Measurements from ENCODE around the gene KCNC1.

KCNC1 gene

DNA sequence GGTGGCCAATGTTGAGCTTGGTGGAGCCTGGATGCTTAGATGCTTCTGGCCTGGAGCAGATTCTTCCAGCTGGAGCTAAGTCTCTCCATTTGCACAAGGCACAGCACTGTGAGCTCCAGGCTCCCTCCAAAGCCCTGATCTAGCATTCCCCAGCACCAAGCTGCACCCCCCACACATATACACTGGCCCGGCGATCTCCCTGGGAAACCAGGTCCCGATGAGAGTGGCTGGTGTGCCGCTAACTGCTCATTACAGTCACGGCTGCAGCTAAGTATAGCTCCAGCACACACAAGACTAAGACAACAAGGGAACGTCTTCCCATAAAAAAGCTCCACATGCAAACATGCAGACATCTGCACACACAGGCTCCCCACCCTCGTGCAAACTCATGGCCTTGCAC is 17.6 kb downstream of the KCNC1 start:
- no peak for DNase-seq (ENCODE audit: low read depth in 2 of 2)

DNA sequence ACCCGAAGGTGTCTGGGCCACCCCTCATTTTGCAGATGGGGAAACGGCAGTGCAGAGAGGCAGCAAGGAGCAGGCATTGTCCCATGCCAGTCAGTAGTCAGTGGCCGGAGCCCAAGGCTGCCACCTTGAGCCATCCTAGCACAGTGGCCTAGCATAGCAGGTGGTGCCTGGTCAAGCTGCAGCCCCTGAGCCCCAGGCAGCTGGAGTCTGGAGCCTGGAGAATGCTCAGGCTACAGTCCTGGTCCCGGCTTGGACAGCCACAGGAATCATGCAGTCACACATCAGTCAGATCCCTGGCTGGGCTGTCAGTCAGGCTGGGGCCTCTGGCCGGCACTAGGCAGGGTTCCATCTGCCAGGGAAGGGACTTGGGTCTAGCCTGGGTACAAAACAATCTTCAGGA is 18.6 kb downstream of the KCNC1 start:
- DNase-seq (ENCODE audit: low read depth in 2 of 2), result no peak

DNA sequence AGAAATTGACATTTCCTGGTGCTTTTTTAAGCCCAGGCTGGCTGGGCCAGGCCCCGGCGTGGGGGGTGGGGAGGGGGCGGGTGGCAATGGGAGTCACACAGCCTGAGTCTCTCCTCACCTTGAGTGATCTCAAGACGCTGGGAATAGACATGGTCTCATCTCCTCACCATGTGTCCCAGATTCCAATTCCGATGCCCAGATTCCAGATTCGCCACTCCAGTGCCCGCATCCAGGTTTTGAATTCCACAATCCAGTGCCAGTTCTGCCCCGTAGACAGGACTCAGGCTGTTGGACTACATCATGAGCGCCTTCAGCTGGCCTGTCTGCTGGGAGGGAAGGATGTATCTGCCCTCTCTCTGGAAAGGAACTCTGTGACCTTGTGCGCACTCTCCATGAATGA is 19.1 kb downstream of the KCNC1 start:
- no peak for DNase-seq (ENCODE audit: low read depth in 2 of 2)

GRCh38 chr11:17755891-17756290 is 21.3 kb downstream of the KCNC1 start:
- DNase-seq (ENCODE audit: low read depth in 2 of 2), result no peak

- DNase-seq (ENCODE audit: low read depth in 2 of 2), result peak in 1 of 2 experiments; percentile 11
These were observed 25.8 kb downstream of the KCNC1 start for GRCh38 chr11:17760102-17761029.

DNA sequence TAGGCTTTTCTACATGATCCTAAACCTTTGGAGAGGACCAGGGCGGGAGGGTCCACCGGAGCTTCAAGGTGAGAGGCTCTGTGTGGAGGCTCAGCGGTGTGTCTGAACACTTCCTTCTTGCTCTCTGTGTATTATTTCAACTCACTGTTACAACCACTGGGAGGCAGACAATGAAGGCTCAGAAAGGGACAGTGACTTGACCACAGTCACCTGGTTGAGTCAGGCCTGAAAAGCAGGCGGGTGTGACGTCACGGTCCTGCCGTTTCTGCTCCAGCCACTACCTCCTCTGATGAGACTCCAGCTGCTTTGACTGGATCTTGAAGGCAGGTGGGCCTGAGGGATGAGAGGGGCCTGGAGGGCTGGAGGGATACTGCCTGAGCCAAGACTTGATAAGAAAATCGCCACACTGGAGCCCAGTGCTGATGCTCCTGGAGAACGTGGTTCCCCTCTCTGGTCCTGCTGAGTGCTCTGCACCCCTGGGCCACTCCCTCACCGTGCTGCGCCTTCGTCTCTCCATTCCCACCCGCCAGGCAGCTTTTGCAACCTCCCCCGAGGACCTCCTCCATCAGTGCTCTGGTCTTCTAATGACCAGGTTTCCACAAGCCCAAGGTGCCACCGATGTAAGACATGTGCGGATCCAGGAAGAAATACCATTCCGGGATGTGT is 27.9 kb downstream of the KCNC1 start:
- no peak for DNase-seq (ENCODE audit: low read depth in 2 of 2)

- no peak for DNase-seq (ENCODE audit: low read depth in 2 of 2)
These were observed 28.7 kb downstream of the KCNC1 start for GRCh38 chr11:17763244-17763643.

DNA sequence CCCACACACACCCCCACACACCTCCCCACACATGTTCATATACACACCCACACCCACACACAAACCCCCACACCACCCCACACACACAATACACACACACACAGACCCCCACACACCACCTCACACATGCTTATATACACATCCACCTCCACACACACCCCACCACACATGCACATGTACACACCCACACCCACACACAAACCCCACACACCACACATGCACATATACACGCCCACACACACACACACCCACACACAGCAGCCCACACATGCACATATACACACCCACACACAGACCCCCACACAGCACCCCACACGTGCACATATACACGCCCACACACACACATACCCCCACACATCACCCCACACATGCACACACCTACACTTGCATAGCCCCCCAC is 29.1 kb downstream of the KCNC1 start:
- DNase-seq (ENCODE audit: low read depth in 2 of 2), result no peak

DNA sequence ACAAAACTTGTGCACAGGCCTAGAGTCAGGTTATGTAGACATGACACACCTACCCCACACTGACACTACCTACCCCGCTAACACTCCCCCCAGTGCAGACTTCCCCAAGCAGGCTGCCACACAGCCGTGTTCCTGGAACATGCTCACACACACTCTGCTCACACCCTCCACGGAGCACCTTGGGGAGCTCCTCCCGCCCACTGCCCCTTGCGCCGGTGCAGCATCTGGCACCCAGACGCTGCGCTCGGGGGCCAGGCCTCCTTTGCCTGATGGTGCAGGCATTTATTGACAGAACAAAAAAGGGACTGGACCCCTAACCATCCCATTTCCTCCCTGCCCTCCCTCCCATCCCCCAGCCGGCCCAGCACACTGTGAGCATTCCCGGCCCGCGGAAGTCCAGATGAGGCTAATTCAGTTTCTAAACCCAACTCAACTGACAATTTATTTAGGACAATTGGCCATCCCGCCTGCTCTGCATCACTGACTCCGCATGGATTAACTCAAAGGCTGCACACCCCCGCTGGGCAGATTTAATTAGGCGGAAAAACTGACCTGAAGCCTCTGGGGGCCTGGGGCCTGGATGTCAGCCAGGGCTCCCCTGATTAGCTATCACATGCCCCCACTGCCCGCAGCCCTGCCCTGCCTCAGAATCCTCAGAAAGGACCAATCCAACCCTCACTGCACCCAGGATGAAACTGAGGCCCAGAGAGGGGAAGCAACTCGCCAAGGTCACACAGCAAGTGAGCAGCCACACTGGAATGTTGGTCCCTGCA is 30.1 kb downstream of the KCNC1 start:
- no peak for DNase-seq (ENCODE audit: low read depth in 2 of 2)

DNA sequence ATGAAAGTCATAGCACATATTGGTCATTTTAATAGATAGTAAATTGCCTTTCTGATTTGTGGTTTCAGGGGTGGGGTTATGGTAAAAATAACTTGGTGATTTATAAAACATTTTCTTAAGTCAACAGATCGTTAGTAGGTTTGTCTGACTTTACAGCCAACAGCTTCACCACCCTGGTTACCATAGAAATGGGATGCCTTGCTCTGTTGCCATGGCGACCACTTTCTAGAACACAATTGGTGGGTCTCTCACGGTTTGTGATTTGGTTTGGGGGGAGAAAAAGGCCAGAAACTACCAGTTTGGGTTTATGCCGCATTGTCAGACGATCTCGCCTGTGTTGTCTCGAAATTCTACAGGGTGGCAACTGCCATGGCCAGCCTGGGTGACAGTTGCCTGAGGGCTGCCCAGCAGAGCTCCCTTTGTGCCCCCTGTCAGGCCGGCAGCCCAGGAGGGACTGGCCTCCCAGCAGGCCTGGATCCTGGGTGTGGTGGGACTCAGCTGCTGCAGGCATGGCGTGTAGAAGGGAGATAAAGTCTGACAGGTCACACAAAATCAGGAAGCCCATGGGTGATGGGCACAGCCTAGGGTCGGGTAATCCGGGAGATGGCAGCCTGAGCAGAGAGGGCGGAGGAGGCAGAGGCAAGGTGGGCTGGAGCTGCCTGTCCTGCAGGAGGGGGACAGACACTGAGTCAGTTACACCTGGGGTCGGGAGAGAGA is 30.9 kb downstream of the KCNC1 start:
- no peak for DNase-seq (ENCODE audit: low read depth in 2 of 2)

DNA sequence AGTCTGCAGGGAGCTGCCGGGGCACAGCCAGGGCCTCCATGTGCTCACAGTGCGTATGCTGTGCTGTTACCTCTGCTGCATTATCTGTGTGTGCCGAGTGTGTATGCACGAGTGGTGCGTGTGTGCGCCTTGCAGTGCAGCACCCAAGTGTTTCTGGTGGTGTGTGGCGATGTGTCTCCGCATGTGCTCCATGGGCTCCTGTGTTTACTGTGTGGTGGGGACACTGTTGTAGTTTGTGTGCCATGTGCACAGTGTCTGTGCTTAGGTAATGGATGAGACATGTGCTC is 31.4 kb downstream of the KCNC1 start:
- DNase-seq (ENCODE audit: low read depth in 2 of 2), result no peak

DNA sequence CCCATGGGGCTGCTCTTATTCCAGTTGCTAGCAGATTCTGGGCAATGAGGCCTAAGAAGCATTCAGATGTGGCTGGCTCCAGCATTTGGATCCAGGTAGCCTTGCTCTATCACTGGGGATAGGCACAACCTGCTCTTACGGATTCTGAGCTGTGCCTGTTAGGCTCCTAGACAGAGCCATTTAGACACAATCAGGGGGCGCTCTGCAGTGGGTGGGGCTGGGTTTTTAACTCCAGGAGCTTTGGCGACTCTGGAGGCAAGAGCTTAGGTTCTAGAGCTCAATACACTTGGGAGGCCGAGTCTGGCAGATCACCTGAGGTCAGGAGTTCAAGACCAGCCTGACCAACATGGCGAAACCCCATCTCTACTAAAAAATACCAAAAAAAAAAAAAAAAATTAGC is 32.0 kb downstream of the KCNC1 start:
- DNase-seq (ENCODE audit: low read depth in 2 of 2), result no peak

DNA sequence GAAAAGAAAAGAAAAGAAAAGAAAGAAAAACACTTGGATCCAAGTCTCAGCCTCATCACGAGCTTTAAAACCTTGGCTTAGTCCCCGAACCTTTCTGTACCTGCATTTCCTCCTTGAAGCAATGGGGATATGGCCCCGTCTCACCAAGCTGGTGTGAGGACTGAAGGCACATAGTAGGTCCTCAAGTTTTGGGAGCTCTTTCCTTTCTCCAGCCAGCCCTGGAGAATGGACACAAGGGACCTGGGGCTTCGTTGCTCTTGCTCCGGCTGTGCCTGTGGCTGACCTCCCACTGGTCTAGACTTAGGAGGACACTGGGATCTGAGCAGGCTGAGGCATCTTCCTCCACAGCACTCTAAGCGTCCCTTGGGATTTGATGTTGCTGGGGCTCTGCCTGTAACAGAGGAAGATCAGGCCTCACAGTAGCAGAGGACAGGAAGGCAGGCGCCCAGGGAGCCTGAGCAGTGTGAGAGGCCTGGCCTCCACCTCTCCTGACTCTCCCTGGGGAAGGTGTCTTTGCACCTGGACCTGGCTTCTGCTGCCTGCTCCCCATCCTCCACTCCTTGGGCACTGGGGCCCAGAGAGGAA is 32.8 kb downstream of the KCNC1 start:
- DNase-seq (ENCODE audit: low read depth in 2 of 2), result no peak

DNA sequence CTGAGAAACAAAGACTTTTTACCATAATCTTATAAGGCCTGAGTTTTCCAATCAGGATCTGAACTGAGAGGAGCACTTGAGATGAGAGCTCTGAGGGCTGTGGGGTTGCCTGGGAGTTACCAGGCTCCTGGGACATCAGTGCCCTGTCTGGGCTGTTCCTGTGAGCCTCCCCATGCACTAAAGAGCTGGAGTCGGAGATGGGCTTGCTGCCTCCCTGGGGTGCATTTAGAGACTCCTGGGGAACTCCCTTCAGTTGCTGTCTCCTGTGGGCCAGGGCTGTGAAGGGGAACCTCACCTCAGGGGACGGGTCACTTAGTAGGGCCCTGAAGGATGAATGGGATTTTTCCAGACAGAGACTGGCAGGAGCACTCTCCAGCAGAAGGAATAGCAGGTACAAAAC is 33.3 kb downstream of the KCNC1 start:
- DNase-seq (ENCODE audit: low read depth in 2 of 2), result no peak

- no peak for DNase-seq (ENCODE audit: low read depth in 2 of 2)
These were observed 34.0 kb downstream of the KCNC1 start for GRCh38 chr11:17768547-17768946.

- no peak for DNase-seq (ENCODE audit: low read depth in 2 of 2)
These were observed 34.6 kb downstream of the KCNC1 start for GRCh38 chr11:17769218-17769617.

DNA sequence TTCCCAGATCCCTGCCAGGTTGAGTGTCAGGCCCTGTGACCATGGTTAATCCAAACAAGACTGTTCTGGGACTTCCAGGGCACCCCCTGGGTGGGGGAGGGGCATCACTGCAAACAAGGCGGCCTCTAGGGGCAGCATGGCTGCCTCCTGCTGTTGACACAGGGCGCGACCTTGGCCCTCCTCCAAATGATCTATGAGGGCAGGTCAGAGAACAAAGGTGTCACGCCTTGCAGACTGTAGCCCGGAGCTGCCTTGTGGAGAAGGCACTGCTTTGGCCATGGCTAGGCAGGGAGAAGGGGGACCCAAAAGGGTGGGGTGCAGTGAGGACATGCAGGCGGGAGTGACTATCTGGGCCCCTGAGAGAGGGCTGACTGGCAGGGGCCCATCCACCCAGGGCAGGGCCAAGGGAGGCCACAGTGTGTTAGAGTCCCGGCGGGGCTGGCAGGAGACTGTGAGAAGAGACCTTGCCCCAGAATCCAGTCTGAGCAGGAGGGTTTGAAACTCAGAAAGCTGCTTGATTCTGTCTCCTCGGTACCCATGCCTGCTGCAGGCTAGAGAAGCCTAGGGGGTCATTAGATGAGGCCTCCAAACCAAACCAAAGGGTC is 35.6 kb downstream of the KCNC1 start:
- peak in 1 of 2 experiments; percentile 6 for DNase-seq (ENCODE audit: low read depth in 2 of 2)

GRCh38 chr11:17770917-17771316 is 36.3 kb downstream of the KCNC1 start:
- DNase-seq (ENCODE audit: low read depth in 2 of 2), result no peak

GRCh38 chr11:17771415-17771814 is 36.8 kb downstream of the KCNC1 start:
- DNase-seq (ENCODE audit: low read depth in 2 of 2), result no peak

GRCh38 chr11:17771841-17772401 is 37.3 kb downstream of the KCNC1 start:
- no peak for DNase-seq (ENCODE audit: low read depth in 2 of 2)
